KG1 (cell line): Measurements from ENCODE around the gene CD34.
"Not testable (repeated sequence)": the region's sequence is repeated elsewhere in the genome, so short reads cannot be mapped to it uniquely, and the experiment has no call there.

Experiments
- DNase-seq: peaks from one replicate; lab custom pipeline; 2025; lab: John Stamatoyannopoulos, UW

The CD34 gene

GRCh38 chr1:207926984-207927383 is 16.1 kb upstream of the CD34 start:
- no peak for DNase-seq

DNA sequence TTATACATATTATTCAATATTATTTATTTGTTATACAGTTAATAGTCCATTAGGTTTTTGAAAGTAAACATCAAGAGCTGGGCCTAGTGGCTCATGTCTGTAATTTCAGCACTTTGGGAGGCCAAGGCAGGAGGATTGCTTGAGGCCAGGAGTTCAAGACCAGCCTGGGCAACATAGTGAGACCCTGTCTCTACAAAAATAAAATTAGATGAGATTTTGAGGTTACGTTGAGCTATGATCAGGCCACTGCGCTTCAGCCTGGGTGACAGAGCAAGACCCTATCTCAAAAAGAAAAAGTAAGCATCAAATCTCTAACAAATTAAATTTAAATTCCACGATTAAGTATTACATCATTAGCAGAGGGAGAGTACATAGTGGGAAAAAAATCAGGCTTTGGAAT is 15.0 kb upstream of the CD34 start:
- DNase-seq, result not testable (repeated sequence)

DNA sequence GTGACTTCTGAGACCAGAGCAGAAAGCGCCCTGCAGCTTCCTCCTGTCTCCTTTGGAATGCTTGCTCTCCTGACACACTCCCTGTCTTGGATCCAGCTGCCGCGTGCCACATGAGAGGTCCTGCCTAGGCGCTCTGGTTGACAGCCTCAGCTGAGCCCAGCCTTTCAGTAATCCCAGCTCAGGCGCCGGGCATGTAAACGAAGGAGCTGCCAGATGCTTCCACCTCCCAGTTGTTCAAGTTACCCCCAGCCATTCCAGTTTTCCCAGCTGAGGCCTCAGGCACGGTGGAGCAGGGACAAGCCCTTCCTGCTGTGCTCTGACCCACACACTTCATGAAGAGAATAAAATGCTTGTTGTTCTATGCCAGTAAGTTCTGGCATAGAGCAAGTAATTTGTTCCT is 14.3 kb upstream of the CD34 start:
- no peak for DNase-seq

GRCh38 chr1:207923561-207923960 is 12.6 kb upstream of the CD34 start:
- DNase-seq, result no peak

DNA sequence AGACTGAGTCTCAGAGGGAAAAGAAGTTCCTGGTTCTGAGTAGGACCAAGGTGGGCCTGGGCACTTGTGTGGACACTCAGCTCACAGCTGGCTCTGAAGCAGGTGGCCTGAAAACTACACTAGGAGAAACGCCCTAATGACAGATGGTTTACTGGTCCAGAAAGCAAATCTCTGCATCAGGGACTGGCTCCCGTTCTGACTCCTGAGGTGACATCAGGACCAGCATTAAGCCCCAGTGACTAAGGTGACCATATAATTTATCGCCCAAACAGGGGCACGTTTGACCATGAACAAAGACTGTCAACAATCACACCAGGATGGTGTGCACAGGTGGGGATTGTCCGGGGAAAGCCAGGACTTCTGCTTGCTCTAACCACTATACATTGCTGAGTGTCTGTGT is 12.2 kb upstream of the CD34 start:
- DNase-seq, result no peak

GRCh38 chr1:207922554-207922953 is 11.6 kb upstream of the CD34 start:
- no peak for DNase-seq

- DNase-seq, result no peak
Observed at GRCh38 chr1:207921321-207921720, 10.4 kb upstream of the CD34 start.

- no peak for DNase-seq
Observed at GRCh38 chr1:207920444-207921021, 9.6 kb upstream of the CD34 start.

DNA sequence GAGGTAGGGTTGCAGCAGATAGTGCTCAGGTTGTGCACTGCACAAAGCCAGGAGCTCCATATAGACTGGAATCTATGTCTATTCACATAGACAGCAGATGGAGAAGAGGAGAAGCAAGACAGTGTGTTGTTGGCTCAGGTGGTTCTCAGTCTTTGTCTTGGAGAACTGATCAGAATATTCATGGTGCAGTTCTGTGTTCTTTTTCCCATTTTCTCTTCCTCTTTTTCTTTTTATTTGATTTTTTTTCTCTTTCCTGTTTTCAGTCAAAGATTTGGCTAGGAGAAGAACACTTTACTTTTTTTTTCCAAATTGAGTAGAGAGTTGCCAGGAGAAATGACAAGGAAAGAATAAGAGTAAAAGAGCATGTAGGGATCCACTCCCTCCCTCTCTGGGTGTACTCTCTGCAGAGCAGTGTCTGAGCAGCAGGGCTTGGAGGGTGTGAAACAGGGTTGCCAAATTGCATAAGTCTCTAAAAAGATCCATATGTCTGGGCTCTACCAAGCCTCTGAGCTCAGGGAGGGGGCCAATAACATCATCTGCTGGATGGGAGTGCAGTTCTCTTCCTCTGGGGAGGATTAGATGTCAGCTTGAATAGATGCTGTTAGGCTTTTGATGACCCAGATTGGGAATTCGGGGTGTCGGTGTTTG is 8.7 kb upstream of the CD34 start:
- no peak for DNase-seq

DNA sequence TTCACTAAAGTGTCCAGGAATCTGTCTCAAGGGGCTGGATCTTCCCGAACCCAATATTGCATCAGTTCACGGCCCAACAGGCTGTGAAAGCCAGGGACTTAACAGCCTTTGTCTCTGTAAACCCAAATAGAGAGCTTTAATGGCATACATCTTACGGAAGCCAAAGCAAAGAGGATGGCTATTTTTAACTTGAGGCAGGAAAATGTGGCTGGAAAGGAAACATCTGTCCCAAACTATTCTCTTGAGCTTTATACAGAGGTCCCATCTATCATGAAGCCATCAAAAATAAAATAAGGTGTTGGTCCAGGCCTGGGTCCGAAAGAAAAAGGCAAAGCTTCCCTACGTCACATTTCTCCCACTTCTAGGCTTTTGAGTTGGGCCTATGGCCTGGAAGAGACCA is 7.7 kb upstream of the CD34 start:
- no peak for DNase-seq

DNA sequence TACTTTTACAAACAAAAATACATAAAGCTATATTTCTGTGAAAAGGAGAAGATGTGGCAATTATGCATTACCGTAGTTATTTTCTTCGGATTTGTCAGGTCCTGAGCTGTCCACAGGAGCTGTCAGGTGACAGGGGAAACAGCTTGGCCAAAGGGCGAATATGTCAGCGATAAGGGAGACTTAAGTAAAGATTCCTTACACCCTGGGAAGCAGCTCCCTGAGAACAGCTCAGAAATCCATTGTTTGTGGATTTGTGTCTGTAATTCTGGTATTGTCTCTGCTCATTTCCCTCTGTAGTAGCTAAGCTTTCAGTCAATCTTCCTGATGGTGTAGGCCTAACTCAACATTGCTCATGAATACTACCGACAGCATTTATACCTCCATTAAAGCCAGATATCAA is 7.1 kb upstream of the CD34 start:
- DNase-seq, result no peak

DNA sequence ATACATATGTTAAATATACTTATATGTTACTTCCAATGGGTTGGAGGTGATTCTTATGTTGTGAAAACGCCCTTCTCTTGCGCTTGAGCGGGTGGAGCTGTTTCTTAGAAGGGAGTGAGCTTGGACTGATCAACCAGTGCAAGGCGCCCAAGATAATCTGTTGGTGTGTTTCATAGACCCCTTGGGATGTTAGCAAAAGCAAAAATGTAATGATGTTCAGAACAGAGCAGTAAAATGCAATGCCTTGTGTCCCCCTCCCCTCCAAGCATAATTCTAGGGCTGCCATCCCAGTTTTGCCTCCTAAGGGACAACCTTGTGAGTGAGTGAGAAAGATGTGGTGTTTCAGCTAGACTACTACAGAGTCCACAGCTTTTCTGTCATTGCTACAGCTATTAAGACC is 6.2 kb upstream of the CD34 start:
- DNase-seq, result no peak

GRCh38 chr1:207913951-207914350 is 3.0 kb upstream of the CD34 start:
- no peak for DNase-seq

GRCh38 chr1:207911856-207912760 is 1.2 kb upstream of the CD34 start:
- no peak for DNase-seq

GRCh38 chr1:207909687-207910086 is 1.2 kb downstream of the CD34 start:
- DNase-seq, result no peak

- no peak for DNase-seq
Observed at GRCh38 chr1:207908107-207908734, 2.7 kb downstream of the CD34 start.

- no peak for DNase-seq
Observed at GRCh38 chr1:207904391-207904790, 6.5 kb downstream of the CD34 start.

DNA sequence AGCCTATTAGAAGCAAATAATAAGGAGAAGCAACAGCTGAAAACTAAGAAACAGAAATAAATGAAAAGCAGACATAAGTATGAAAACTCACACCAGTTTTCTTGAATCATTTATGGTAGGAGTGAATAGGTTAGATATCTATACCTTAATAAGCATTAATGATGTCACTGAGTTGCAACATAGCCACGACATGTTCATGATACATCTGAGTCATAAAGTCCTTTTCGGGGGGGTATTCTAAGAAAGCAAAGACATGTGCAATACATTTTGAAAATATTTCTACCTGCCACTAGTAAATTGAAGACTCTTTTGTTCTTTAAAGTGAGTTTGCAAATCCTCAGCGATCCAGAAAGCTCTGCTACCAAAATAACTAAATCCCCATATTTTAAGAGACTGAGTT is 7.2 kb downstream of the CD34 start:
- DNase-seq, result no peak

- DNase-seq, result no peak
Observed at GRCh38 chr1:207903053-207903452, 7.9 kb downstream of the CD34 start.

GRCh38 chr1:207902566-207902965 is 8.4 kb downstream of the CD34 start:
- no peak for DNase-seq

DNA sequence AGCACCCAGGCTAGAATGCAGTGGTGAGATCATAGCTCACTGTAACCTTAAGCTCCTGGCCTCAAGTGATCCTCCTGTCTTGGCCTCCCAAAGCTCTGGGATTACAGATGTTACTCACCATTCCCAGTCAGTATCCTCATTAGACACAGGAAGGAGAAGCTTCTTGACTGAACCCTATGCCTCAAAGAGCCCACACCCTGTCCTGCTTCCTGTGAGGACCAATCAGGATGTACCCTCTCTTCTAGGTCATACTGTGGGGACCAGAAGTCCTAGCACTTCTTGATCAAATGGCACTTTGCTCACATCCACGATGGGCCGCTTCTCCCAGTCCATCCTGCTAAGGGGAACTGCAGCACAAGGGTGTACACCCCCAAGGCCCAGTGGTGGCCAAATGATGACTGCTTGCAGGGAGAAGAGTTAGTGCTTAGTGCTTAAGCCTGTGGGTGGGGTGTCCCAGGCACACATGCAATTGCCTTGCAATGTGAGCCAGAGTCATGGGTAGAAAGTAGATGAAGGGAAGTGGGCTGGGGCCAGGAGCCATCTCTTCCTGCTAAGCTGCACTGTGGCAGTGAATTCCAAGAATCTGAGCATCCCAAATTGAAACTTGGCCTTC is 9.8 kb downstream of the CD34 start:
- DNase-seq, result no peak

GRCh38 chr1:207898836-207899235 is 12.1 kb downstream of the CD34 start:
- DNase-seq, result no peak
